H1 (cell line): Measurements from ENCODE around the gene RASSF4. TPM values are rescaled to one million over a fixed set of nuclear protein-coding genes. Genes with fewer than 3 reads are reported as not detected.
A peak's percentile ranks its signal among the peaks of the same experiment; 100 is the strongest.

Source experiments
- CTCF ChIA-PET: fragments of 300-600 bp; sonication (Branson Sonifier 250); formaldehyde crosslinking; loops from one replicate; lab custom pipeline; 2021; ENCODE audit not compliant: partially characterized antibody; lab: Charles Lee
- POLR2A ChIA-PET: fragments of 300-600 bp; sonication (Branson Sonifier 250); formaldehyde crosslinking; loops from one replicate; lab custom pipeline; 2021; ENCODE audit warnings: inconsistent platforms; ENCODE audit not compliant: partially characterized antibody; lab: Charles Lee
- DNase-seq, 2 experiments: peaks; one replicate each; pipeline versions ENCODE4 v3.0.0 to v3.0.0-alpha.2; 2010 to 2022; ENCODE audit warnings: low spot score in 2 of 2, low read depth in 1 of 2, mixed read lengths in 1 of 2
- FAIRE-seq: peaks from 2 replicates; lab custom pipeline; 2011; peaks lifted over from hg19 to GRCh38; lab: Jason Lieb, UNC
- H2AFZ ChIP-seq: 2 replicates; pipeline ENCODE4 v1.8.1; 2012; ENCODE audit warnings: low read length, inconsistent platforms
- H2AK5ac ChIP-seq: 2 replicates; pipeline ENCODE4 v1.6.1; 2013; ENCODE audit warnings: low read depth, low read length
- H2BK120ac ChIP-seq: replicated peaks from 2 replicates; pipeline ENCODE3; 2013; ENCODE audit warnings: low read depth, low read length, inconsistent platforms
- H2BK12ac ChIP-seq: 2 replicates; pipeline ENCODE4 v1.6.1; 2013; ENCODE audit warnings: low read depth, low read length
- H2BK15ac ChIP-seq: 2 replicates; pipeline ENCODE4 v1.6.1; 2013; ENCODE audit warnings: low read length
- H2BK20ac ChIP-seq: 2 replicates; pipeline ENCODE4 v1.6.1; 2013; ENCODE audit warnings: low read length
- H2BK5ac ChIP-seq: 2 replicates; pipeline ENCODE4 v1.6.1; 2013; ENCODE audit warnings: low read depth, low read length
- H3K14ac ChIP-seq: 2 replicates; pipeline ENCODE4 v1.6.1; 2013; ENCODE audit warnings: inconsistent platforms; ENCODE audit not compliant: insufficient read length
- H3K18ac ChIP-seq: 2 replicates; pipeline ENCODE4 v1.6.1; 2013; ENCODE audit warnings: low read length; ENCODE audit errors: extremely low read depth
- H3K23ac ChIP-seq: 2 replicates; pipeline ENCODE4 v1.6.1; 2013; ENCODE audit warnings: inconsistent platforms; ENCODE audit not compliant: insufficient read length
- H3K23me2 ChIP-seq: 2 replicates; pipeline ENCODE4 v1.6.1; 2013; ENCODE audit warnings: low read depth, low read length
- H3K27ac ChIP-seq: 2 replicates; pipeline ENCODE4 v1.6.1; 2011; ENCODE audit warnings: low read depth, low read length, inconsistent platforms
- H3K27me3 ChIP-seq, 4 experiments: replicated peaks in 1 of 4; 1 replicate in 1 of 4; 2 replicates in 3 of 4; pipeline versions ENCODE4 v1.6.1 to v1.8.1; 2011 to 2013; ENCODE audit warnings: low read length in 3 of 4, mild to moderate bottlenecking in 3 of 4, inconsistent platforms in 2 of 4, mixed read lengths in 2 of 4, moderate library complexity in 1 of 4; ENCODE audit not compliant: control insufficient read depth in 3 of 4, insufficient read depth in 3 of 4; ENCODE audit errors: extremely low read depth in 1 of 4
- H3K36me3 ChIP-seq, 4 experiments: 2 replicates each; pipeline versions ENCODE4 v1.6.1 to v1.8.1; 2011 to 2013; ENCODE audit warnings: mild to moderate bottlenecking in 4 of 4, low read length in 3 of 4, moderate library complexity in 2 of 4, control low read depth in 1 of 4, inconsistent platforms in 1 of 4; ENCODE audit not compliant: insufficient read depth in 4 of 4, control insufficient read depth in 2 of 4
- H3K4ac ChIP-seq: replicated peaks from 2 replicates; pipeline ENCODE3; 2013; ENCODE audit warnings: low read length, low read depth, mixed read lengths, inconsistent platforms; ENCODE audit not compliant: insufficient read length
- H3K4me1 ChIP-seq, 4 experiments: replicated peaks in 1 of 4; 1 replicate in 1 of 4; 2 replicates in 3 of 4; pipeline versions ENCODE4 v1.6.1 to v1.8.1; 2011 to 2013; ENCODE audit warnings: low read length in 3 of 4, inconsistent platforms in 2 of 4, mixed read lengths in 1 of 4; ENCODE audit not compliant: insufficient read depth in 4 of 4, control insufficient read depth in 3 of 4
- H3K4me2 ChIP-seq, 2 experiments: 2 replicates each; pipeline versions ENCODE4 v1.6.1 to v1.8.1; 2011 to 2013; ENCODE audit warnings: low read depth in 2 of 2, low read length in 2 of 2, control low read depth in 1 of 2, inconsistent platforms in 1 of 2, mild to moderate bottlenecking in 1 of 2; ENCODE audit not compliant: insufficient read depth in 1 of 2
- H3K4me3 ChIP-seq, 4 experiments: fragments of 200-600, 300-600 bp in 1 of 4; sonication (generic), shearing (Covaris generic), sonication (Bioruptor Twin) in 1 of 4; 2 replicates each; pipeline versions ENCODE4 v1.5.1 to v1.8.1; 2011 to 2016; ENCODE audit warnings: low read length in 4 of 4, low read depth in 3 of 4, control low read depth in 2 of 4, inconsistent platforms in 2 of 4, mild to moderate bottlenecking in 2 of 4, mixed read lengths in 1 of 4, moderate library complexity in 1 of 4; ENCODE audit not compliant: insufficient read depth in 2 of 4; ENCODE audit errors: extremely low read depth in 1 of 4
- H3K56ac ChIP-seq: replicated peaks from 2 replicates; pipeline ENCODE3; 2013; ENCODE audit warnings: low read depth, mild to moderate bottlenecking, mixed read lengths, low read length, inconsistent platforms; ENCODE audit not compliant: insufficient read length
- H3K79me1 ChIP-seq: 2 replicates; pipeline ENCODE4 v1.6.1; 2013; ENCODE audit warnings: low read depth, low read length, control low read depth
- H3K79me2 ChIP-seq, 2 experiments: 2 replicates each; pipeline versions ENCODE4 v1.6.1 to v1.8.1; 2012 to 2013; ENCODE audit warnings: low read length in 2 of 2, mild to moderate bottlenecking in 2 of 2, inconsistent platforms in 1 of 2; ENCODE audit not compliant: insufficient read depth in 2 of 2, control insufficient read depth in 1 of 2
- H3K9ac ChIP-seq, 4 experiments: replicated peaks in 1 of 4; 1 replicate in 1 of 4; 2 replicates in 3 of 4; pipeline versions ENCODE4 v1.6.1 to v1.8.1; 2011 to 2013; ENCODE audit warnings: low read depth in 3 of 4, low read length in 3 of 4, control low read depth in 2 of 4, mild to moderate bottlenecking in 2 of 4, moderate library complexity in 2 of 4, inconsistent platforms in 1 of 4; ENCODE audit errors: extremely low read depth in 1 of 4
- H3K9me3 ChIP-seq, 2 experiments: 2 replicates each; pipeline versions ENCODE4 v1.6.1 to v1.8.1; 2012 to 2013; ENCODE audit warnings: mild to moderate bottlenecking in 2 of 2, moderate library complexity in 2 of 2, control low read depth in 1 of 2, inconsistent platforms in 1 of 2, low read depth in 1 of 2, low read length in 1 of 2, mixed read lengths in 1 of 2; ENCODE audit not compliant: insufficient read depth in 2 of 2
- H4K20me1 ChIP-seq, 2 experiments: replicated peaks in 1 of 2; 2 replicates each; pipeline versions ENCODE3 to v1.8.1; 2011 to 2013; ENCODE audit warnings: inconsistent platforms in 2 of 2, low read length in 2 of 2, mild to moderate bottlenecking in 1 of 2; ENCODE audit not compliant: insufficient read depth in 2 of 2, control insufficient read depth in 1 of 2
- H4K5ac ChIP-seq: 2 replicates; pipeline ENCODE4 v1.6.1; 2013; ENCODE audit warnings: low read length, low read depth, mixed read lengths, inconsistent platforms; ENCODE audit not compliant: insufficient read length
- H4K8ac ChIP-seq: 2 replicates; pipeline ENCODE4 v1.8.0; 2013; ENCODE audit warnings: mild to moderate bottlenecking, moderate library complexity, low read length, inconsistent platforms; ENCODE audit not compliant: insufficient read depth; ENCODE audit errors: extremely low read depth
- H4K91ac ChIP-seq: replicated peaks from 2 replicates; pipeline ENCODE3; 2013; ENCODE audit warnings: low read length, mixed read lengths, inconsistent platforms; ENCODE audit not compliant: insufficient read length
- CTBP2 ChIP-seq: IDR thresholded peaks from 2 replicates; pipeline ENCODE4 v1.7.0; 2011; ENCODE audit warnings: borderline replicate concordance, mild to moderate bottlenecking, moderate library complexity, mixed read lengths, low read length; ENCODE audit not compliant: insufficient read depth, insufficient read length
- E2F6 ChIP-seq: IDR thresholded peaks from 2 replicates; pipeline ENCODE4 v1.6.1; 2012; ENCODE audit warnings: inconsistent platforms
- FOSL1 ChIP-seq: IDR thresholded peaks from 2 replicates; pipeline ENCODE4 v1.6.1; 2011; ENCODE audit warnings: mild to moderate bottlenecking, low read depth, low read length, moderate library complexity; ENCODE audit not compliant: insufficient read depth
- HDAC6 ChIP-seq: IDR thresholded peaks from one replicate; pipeline ENCODE4 v1.7.1; 2012; ENCODE audit warnings: low read depth, mild to moderate bottlenecking, inconsistent platforms, low read length, moderate library complexity
- JUND ChIP-seq: IDR thresholded peaks from 2 replicates; pipeline ENCODE4 v1.6.1; 2011; ENCODE audit warnings: mild to moderate bottlenecking, improper control_type of control experiment, low read length
- POLR2AphosphoS5 ChIP-seq: IDR thresholded peaks from 2 replicates; pipeline ENCODE4 v1.6.1; 2011; ENCODE audit warnings: low read depth, low read length
- RAD21 ChIP-seq, 2 experiments: IDR thresholded peaks in 1 of 2; conservative IDR thresholded peaks in 1 of 2; 2 replicates each; pipeline ENCODE4 v1.6.1; 2011; ENCODE audit warnings: low read depth in 2 of 2, low read length in 2 of 2, improper control_type of control experiment in 1 of 2, inconsistent platforms in 1 of 2, mild to moderate bottlenecking in 1 of 2, moderate library complexity in 1 of 2
- RXRA ChIP-seq: IDR thresholded peaks from 2 replicates; pipeline ENCODE4 v1.6.1; 2011; ENCODE audit warnings: low read depth, mild to moderate bottlenecking, low read length, moderate library complexity; ENCODE audit not compliant: insufficient read depth
- SIX5 ChIP-seq: IDR thresholded peaks from 2 replicates; pipeline ENCODE4 v1.6.1; 2011; ENCODE audit warnings: mild to moderate bottlenecking, low read depth, low read length
- TAF7 ChIP-seq: optimal IDR thresholded peaks from 2 replicates; pipeline ENCODE3; 2011; ENCODE audit warnings: low read depth, mild to moderate bottlenecking, inconsistent platforms, low read length, moderate library complexity, borderline replicate concordance
- ZNF274 ChIP-seq: IDR thresholded peaks from 2 replicates; pipeline ENCODE4 v1.7.0; 2012; ENCODE audit warnings: low read length, borderline replicate concordance; ENCODE audit errors: extremely low read depth
- WGBS, 2 experiments: shearing (Covaris generic) in 1 of 2; methylation state at CpG; one replicate each; pipeline versions ENCODE4 v1.1.6 to v1.1.7; 2013 to 2015; ENCODE audit warnings: low lambda C conversion rate in 2 of 2, mixed read lengths in 2 of 2, inconsistent platforms in 1 of 2, low coverage in 1 of 2, missing lambda C conversion rate in 1 of 2; ENCODE audit not compliant: insufficient replicate concordance in 2 of 2, insufficient coverage in 1 of 2, insufficient read length in 1 of 2; ENCODE audit errors: extremely low coverage in 1 of 2, missing lambda C conversion rate in 1 of 2; 5-methylcytosine and 5-hydroxymethylcytosine counted together
- polyA plus RNA-seq, 7 experiments: library from polyadenylated mRNA; depleted of rRNA in 3 of 7; stranded (reverse) in 5 of 7; unstranded in 2 of 7; fragments of >200 nt in 5 of 7; fragments of 200-250 nt in 2 of 7; gene quantifications; 1 replicate in 5 of 7; 2 replicates in 1 of 7; 4 replicates in 1 of 7; pipeline versions ENCODE4 v1.2.1 to v1.2.3, GENCODE V29; 2011 to 2013; ENCODE audit warnings: missing spikeins in 2 of 7, mixed read lengths in 2 of 7
- total RNA-seq: library from RNA; stranded (reverse); fragmentation: NEBNext Ultra II Directional; extraction: Animal tissue kit (Norgen Biotek cat#: 25700); gene quantifications from 2 replicates; pipeline ENCODE4 v1.2.1, GENCODE V29; 2021

The RASSF4 gene
- total and polyA plus RNA-seq, 2 of the 8 experiments (the other 6 are each of a cell fraction or from before 2014, with no cell fraction given), result 14.3 to 14.5 TPM

- Histone ChIP-seq H3K4ac (no peak overlapping the region), H3K14ac (no peak overlapping the region), H3K79me1 (no peaks in the 10 kb centered on the region), H3K18ac (no peak overlapping the region), H2BK5ac (no peak overlapping the region), H3K4me2 (no peak overlapping the region)
- CTCF ChIA-PET, result interaction anchor here (1.0 to 10.3 kb wide), 7 partner anchors 13 to 70 kb away, joined by 3 to 119 read pairs (median 41); partner anchors contain the start of gene DEPP1
- 62% methylated on average over 3 of the region's 3 CpGs; no CpG with 5 or more reads in 1 of the 2 experiments for WGBS, 2 experiments
- no peak for FAIRE-seq
- TF ChIP-seq JUND (no peak), ZNF274 (no peak), SIX5 (no peak), RAD21 (IDR thresholded peaks at IDR 0.05 in 1 of 2, conservative IDR thresholded peaks at IDR 0.05 in 1 of 2; ENCODE audit: low read depth in 2 of 2, low read length in 2 of 2) (no peak), TAF7 (no peak), RXRA (no peak), CTBP2 (no peak), FOSL1 (no peak), HDAC6 (no peak), POLR2AphosphoS5 (no peak), E2F6 (no peak)
- TF ChIP-seq, all 59 proteins: peak for 0
- Histone ChIP-seq H4K5ac (no peak overlapping the region), H3K79me2 (no peaks in the 10 kb centered on the region), H2BK120ac (no peak overlapping the region), H4K8ac (no peak overlapping the region), H2BK15ac (no peak overlapping the region), H3K9me3 (no peaks in the 10 kb centered on the region), H3K4me3 (no peak overlapping the region), H3K23me2 (no peaks in the 10 kb centered on the region), H3K56ac (no peak overlapping the region), H3K27me3 (no peaks in the 10 kb centered on the region; a peak in 1 of 7 replicates), H3K36me3 (no peaks in the 10 kb centered on the region), H2BK20ac (no peak overlapping the region), H2AFZ (no peak overlapping the region), H3K23ac (no peak overlapping the region), H2AK5ac (0 out of 2 replicates have a peak overlapping the region, but pooled peaks have one; percentile 39), H3K27ac (no peak overlapping the region), H4K91ac (no peak overlapping the region), H4K20me1 (no peaks in the 10 kb centered on the region), H3K9ac (no peak overlapping the region), H2BK12ac (no peak overlapping the region), H3K4me1 (peaks cover 0 to 5% (median under 1%) of the 10 kb centered on the region in 4 experiments; a peak in 2 of 7 replicates)
- POLR2A ChIA-PET, result interaction anchor here (0.9 to 1.9 kb wide), 3 partner anchors 10 to 211 kb away, joined by 3 to 5 read pairs (median 3); partner anchors contain the start of gene DEPP1
- DNase-seq, result no peak
These were observed 23.7 kb upstream of the RASSF4 start for GRCh38 chr10:44935966-44936295.
